Measurements from ENCODE around the gene KCNH1. TPM values are rescaled to one million over a fixed set of nuclear protein-coding genes. Genes with fewer than 3 reads are reported as not detected.

The KCNH1 gene
- total RNA-seq, 2 donors from 2014 or later: 0.21 TPM; not detected in 1

- H3K27me3 ChIP-seq (replicated peaks; ENCODE audit: insufficient read depth): no peaks in the 10 kb centered on the region
- no peaks in the 10 kb centered on the region for H3K9me3 ChIP-seq
- no peak for DNase-seq (ENCODE audit: low spot score)
- no peak overlapping the region for H3K4me3 ChIP-seq
- ATAC-seq (ENCODE audit: insufficient number of reproducible peaks, low FRiP score, low read depth): no peak
- no peak for TF ChIP-seq CTCF (IDR thresholded peaks at IDR 0.05)
- H3K27ac ChIP-seq: no peak overlapping the region
- H3K36me3 ChIP-seq: no peaks in the 10 kb centered on the region
- H3K4me1 ChIP-seq (ENCODE audit: control insufficient read depth in 1 of 2, low read depth in 2 of 2): no peaks in the 10 kb centered on the region
Measured at GRCh38 chr1:210937846-210938245, 196.1 kb downstream of the KCNH1 start.

- ATAC-seq (ENCODE audit: insufficient number of reproducible peaks, low FRiP score, low read depth): no peak
- H3K36me3 ChIP-seq: no peaks in the 10 kb centered on the region
- no peaks in the 10 kb centered on the region for H3K9me3 ChIP-seq
- H3K27ac ChIP-seq: no peak overlapping the region
- no peak for TF ChIP-seq CTCF (IDR thresholded peaks at IDR 0.05)
- no peak for DNase-seq (ENCODE audit: low spot score)
- no peak overlapping the region for H3K4me3 ChIP-seq
- no peaks in the 10 kb centered on the region for H3K4me1 ChIP-seq (ENCODE audit: control insufficient read depth in 1 of 2, low read depth in 2 of 2)
- no peaks in the 10 kb centered on the region for H3K27me3 ChIP-seq (replicated peaks; ENCODE audit: insufficient read depth)
Measured at GRCh38 chr1:210935905-210936304, 198.0 kb downstream of the KCNH1 start.

DNA sequence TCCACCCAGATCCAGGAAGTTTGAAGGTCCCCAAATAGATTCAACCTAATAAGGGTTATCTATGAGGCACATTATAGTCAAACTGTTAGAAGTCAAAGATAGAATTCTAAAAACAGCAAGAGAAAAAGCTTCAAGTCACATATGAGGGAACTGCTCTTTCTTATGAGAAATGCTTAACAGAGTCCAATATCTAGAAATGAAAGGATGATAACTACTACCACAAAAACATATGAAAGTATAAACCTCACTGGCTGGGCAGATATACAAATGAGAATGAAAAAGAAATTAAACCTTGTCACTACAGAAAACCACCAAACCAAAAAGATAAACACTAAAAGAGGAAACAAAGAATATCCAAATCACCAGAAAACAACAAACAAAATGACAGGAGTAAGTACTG lies 201.8 kb downstream of the KCNH1 start:
- DNase-seq (ENCODE audit: low spot score): no peak
- Histone ChIP-seq H3K9me3 (peaks cover under 1% of the 10 kb centered on the region), H3K36me3 (no peaks in the 10 kb centered on the region), H3K4me1 (ENCODE audit: control insufficient read depth in 1 of 2, low read depth in 2 of 2) (no peaks in the 10 kb centered on the region), H3K27ac (no peak overlapping the region), H3K4me3 (no peak overlapping the region), H3K27me3 (replicated peaks; ENCODE audit: insufficient read depth) (no peaks in the 10 kb centered on the region)
- ATAC-seq (ENCODE audit: insufficient number of reproducible peaks, low FRiP score, low read depth): no peak
- no peak for TF ChIP-seq CTCF (IDR thresholded peaks at IDR 0.05)

GRCh38 chr1:210922666-210923065 lies 211.3 kb downstream of the KCNH1 start:
- Histone ChIP-seq H3K36me3 (no peaks in the 10 kb centered on the region), H3K4me3 (no peak overlapping the region), H3K27me3 (replicated peaks; ENCODE audit: insufficient read depth) (no peaks in the 10 kb centered on the region), H3K4me1 (ENCODE audit: control insufficient read depth in 1 of 2, low read depth in 2 of 2) (no peaks in the 10 kb centered on the region), H3K9me3 (peaks cover 9% of the 10 kb centered on the region), H3K27ac (no peak overlapping the region)
- DNase-seq (ENCODE audit: low spot score) (no peak), ATAC-seq (ENCODE audit: insufficient number of reproducible peaks, low FRiP score, low read depth) (no peak)
- no peak for TF ChIP-seq CTCF (IDR thresholded peaks at IDR 0.05)

DNA sequence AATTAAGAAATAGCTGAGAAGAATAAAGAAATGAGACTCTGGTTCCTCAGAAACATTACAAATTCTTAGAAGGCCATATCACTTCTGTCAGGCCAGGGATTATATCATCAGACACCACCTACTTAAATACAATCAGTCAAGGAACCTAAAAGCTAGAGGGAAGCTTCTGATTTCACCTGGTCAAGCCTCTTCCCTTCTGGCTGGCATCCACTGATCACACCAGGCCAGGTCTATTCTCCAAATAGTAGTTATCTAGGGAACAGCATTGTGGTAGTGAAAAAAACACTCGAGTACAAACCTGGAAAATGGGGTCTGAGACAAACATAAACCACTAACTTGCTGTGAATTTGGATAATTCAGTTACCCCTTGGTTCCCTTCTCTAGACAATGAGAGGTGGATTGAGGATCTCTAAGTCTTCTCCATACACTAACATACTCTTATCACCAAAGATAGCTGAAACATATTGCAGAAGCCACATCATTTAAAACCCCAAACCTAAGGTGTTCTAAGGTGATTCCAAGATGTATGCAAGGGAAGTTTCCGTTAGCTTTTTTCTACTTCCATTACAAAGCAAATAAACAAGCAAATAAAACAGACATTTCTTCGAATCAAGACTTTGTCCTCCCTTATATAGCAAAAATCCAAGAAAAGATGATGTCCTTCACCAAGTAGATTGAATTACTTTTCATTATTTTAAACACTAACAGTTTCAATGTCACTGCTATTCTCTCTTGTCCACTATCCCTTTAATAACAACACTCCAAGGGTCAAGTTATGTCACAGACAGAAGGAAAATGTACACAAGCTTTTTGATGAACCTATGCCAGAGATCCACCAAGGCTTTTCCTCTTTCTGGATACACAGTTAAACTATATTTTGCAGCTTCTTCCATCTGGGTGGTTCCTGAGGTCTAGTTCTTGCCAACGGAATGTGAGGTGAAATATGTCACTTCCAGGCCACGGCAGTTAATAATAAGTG lies 212.9 kb downstream of the KCNH1 start:
- TF ChIP-seq CTCF (IDR thresholded peaks at IDR 0.05): no peak
- peaks cover 6% of the 10 kb centered on the region for H3K9me3 ChIP-seq
- no peaks in the 10 kb centered on the region for H3K27me3 ChIP-seq (replicated peaks; ENCODE audit: insufficient read depth)
- H3K4me1 ChIP-seq (ENCODE audit: control insufficient read depth in 1 of 2, low read depth in 2 of 2): peaks cover 0 to 2% of the 10 kb centered on the region in 2 donors
- ATAC-seq (ENCODE audit: insufficient number of reproducible peaks, low FRiP score, low read depth) (no peak), DNase-seq (ENCODE audit: low spot score) (no peak)
- no peak overlapping the region for H3K4me3 ChIP-seq
- H3K36me3 ChIP-seq: no peaks in the 10 kb centered on the region
- no peak overlapping the region for H3K27ac ChIP-seq

Data from thoracic aorta (tissue), 2 donors.